ENCODE results near the gene L3MBTL1. TPM values are rescaled to one million over a fixed set of nuclear protein-coding genes. Genes with fewer than 3 reads are reported as not detected.

L3MBTL1 gene
- 1 to 10 TPM; 3.9 to 4.0 (median 4.0) TPM for total RNA-seq

DNA sequence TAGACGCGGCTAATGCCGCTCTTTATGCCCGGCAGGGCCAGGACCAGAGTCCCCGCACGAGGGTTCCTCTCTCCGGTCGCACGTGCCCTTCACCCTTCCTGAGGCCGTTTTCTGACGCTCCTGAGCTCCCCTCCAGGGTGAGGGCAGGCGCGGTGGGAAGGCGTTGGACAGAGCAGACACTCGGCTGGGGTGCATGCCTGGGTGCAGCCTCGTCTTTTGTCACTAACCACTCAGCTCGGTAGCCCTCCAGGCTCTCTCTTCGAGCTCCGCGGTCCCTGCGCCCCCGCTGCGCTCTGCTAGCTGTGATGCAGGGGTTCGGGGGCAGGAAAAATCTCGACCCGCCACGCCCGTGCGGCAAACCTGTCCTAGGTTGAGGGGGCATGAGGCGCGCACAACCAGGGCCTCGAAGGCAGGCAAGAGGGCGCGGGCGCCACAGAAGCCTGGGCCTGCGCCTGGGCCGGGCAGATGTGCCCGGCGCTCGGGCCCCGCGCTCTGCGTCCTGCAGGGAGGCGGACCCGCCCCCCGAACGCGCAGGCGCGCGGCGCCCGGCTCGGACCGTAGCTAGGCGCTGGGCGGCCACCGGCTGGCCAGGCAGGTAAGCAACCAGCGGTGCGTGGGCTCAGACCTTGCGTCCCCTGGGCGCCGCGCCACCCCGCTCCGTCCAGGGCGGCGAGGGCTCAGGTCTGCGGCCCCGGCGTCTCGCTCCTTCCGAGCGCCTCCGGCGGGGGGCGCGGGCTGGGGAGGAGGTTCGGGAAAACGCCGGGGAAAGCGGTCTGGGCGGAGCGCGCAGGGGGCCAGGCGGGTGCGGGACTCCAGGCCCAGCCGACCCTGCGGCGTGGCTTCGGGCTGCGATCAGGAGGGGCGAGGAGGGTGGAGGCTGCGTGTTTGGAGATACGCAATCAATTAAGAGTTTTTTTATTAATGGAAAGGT lies at the start of gene L3MBTL1:
TSS of gene L3MBTL1 (plus strand) at position 548 of the 931 bp plus-strand sequence. CDS start 5,807 bp downstream, outside the sequence.
- Mint-ChIP-seq H3K27me3 (ENCODE audit: low read depth) (peaks cover 47% of the 10 kb centered on the region), H3K9me3 (no peaks in the 10 kb centered on the region)

DNA sequence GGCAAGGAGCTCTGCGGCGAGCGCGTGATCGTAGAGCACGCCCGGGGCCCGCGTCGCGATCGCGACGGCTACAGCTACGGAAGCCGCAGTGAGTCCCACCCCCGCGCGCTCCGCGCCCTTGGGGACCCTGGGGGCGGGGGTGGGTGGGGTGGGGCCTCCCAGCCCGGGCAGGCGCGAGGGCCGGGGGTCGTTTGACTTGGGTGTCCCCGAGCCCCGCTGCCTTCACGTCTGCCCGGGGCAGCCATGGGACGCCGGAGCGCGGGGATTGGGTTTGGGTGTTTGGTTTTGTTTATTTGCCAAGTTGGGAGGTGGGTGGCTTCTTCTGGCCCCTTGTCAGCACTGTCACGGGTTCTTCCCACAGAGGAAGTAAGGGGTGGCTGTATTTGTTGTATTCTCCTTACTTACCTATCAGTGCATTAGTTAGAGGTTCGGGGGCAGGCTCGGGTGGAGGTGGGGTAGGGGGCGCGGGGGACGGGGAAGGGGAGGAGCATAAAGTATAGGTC lies 49.0 kb upstream of the L3MBTL1 start:
- H3K4me1 Mint-ChIP-seq (ENCODE audit: low read depth), result peaks cover 36% of the 10 kb centered on the region

More for the DNA sequence above, at the start of gene L3MBTL1:
- Mint-ChIP-seq H3K4me3 (peak within 1 kb of the TSS; percentile 70), H3K36me3 (ENCODE audit: insufficient read depth) (no peaks in the 10 kb centered on the region), H3K4me1 (ENCODE audit: low read depth) (peaks cover 2% of the 10 kb centered on the region)
- DNase-seq, result no peak
- ATAC-seq, result peak; percentile 61 to 75

DNA sequence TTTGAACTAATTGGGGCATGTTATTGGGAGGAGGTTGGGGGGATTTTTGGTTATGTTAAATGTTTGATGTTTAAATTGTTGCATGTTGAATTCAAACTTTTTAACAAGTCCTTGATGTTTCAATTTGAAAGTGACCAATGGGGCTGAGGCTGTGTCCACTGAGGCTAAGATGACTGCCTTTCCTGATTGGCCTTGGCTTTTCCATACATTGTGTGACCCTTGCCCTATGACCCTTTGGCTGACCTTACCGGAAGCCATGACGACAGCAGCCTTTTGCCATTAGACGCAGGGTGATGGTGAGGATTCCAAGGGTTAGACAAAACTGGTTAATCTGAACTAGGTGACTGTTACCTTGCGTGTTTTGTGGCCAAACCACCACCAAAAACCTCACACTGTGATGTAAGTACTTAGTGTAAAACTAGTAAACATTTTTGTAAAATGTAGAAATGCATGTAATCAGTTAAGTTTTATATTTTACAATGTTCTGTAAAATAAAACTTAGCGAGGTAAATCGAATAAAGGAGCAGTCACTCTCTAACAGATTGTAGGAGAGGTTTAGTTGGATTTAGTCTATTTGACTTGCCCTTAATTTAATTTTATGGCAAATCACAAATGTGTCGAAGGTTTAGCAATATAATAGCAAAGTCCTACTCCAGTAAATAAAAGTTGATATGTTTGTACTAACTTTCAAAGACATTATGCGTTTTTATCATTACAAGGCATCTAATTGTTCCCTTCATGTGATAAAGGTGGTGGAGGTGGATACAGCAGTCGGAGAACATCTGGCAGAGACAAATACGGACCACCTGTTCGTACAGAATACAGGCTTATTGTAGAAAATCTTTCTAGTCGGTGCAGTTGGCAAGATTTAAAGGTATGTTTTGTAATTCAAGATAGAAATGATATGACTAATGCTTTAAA lies 48.2 kb upstream of the L3MBTL1 start:
- peaks cover 44% of the 10 kb centered on the region for H3K4me1 Mint-ChIP-seq (ENCODE audit: low read depth)

More for the DNA sequence above, 49.0 kb upstream of the L3MBTL1 start:
- peak overlapping the region; percentile 91 for H3K4me3 Mint-ChIP-seq
- ATAC-seq, result peak; percentile 1
- peaks cover 35% of the 10 kb centered on the region for H3K36me3 Mint-ChIP-seq (ENCODE audit: insufficient read depth)
- H3K9me3 Mint-ChIP-seq, result no peaks in the 10 kb centered on the region
- H3K27me3 Mint-ChIP-seq (ENCODE audit: low read depth), result peaks cover 6% of the 10 kb centered on the region
- DNase-seq, result no peak

DNA sequence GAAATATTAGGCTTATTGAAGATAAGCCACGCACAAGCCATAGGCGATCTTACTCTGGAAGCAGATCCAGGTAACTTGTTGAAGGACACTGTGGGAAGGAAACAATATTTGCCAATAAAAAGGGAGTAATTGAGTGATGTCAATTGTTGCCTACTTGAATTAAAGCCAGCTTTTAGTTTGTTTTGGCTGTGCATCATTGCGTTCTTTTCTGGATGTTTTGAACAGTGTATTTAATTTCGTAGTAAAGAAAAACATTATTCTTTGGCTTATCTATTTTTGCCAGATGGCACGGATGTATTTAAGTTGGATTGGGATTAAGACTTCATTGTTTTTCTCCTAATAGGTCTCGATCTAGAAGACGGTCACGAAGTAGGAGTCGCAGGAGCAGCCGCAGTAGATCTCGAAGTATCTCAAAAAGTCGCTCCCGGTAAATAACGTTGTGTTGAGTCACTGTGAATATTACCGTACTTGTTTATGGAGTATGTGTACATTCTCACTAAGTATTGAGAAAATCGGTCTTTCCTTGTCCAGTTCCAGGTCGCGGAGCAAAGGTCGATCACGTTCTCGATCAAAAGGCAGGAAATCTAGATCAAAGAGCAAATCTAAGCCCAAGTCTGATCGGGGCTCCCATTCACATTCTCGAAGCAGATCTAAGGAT lies 47.2 kb upstream of the L3MBTL1 start:
- Mint-ChIP-seq H3K9me3 (no peaks in the 10 kb centered on the region), H3K4me3 (peak overlapping the region; percentile 91), H3K36me3 (ENCODE audit: insufficient read depth) (peaks cover 51% of the 10 kb centered on the region), H3K4me1 (ENCODE audit: low read depth) (peaks cover 44% of the 10 kb centered on the region), H3K27me3 (ENCODE audit: low read depth) (peaks cover 1% of the 10 kb centered on the region)
- ATAC-seq, result no peak
- no peak for DNase-seq

More for the DNA sequence above, 48.2 kb upstream of the L3MBTL1 start:
- H3K4me3 Mint-ChIP-seq, result peak overlapping the region; percentile 91
- H3K27me3 Mint-ChIP-seq (ENCODE audit: low read depth), result peaks cover 2% of the 10 kb centered on the region
- H3K36me3 Mint-ChIP-seq (ENCODE audit: insufficient read depth), result peaks cover 43% of the 10 kb centered on the region
- H3K9me3 Mint-ChIP-seq, result no peaks in the 10 kb centered on the region
- DNase-seq (no peak), ATAC-seq (no peak)

DNA sequence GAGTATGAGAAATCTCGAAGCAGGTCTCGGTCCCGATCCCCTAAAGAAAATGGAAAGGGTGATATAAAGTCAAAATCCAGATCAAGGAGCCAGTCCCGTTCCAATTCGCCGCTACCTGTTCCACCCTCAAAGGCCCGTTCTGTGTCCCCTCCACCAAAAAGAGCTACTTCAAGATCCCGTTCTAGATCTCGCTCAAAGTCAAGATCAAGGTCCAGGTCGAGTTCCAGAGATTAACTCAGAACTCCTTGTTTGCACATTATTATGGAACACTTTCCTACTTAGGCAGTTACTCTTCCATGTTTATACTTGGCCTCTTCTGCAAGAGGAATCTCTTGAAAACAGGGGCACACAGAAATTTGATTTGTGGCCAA lies 46.7 kb upstream of the L3MBTL1 start:
- ATAC-seq (no peak), DNase-seq (no peak)
- H3K4me1 Mint-ChIP-seq (ENCODE audit: low read depth), result peaks cover 44% of the 10 kb centered on the region
- peaks cover 54% of the 10 kb centered on the region for H3K36me3 Mint-ChIP-seq (ENCODE audit: insufficient read depth)
- H3K27me3 Mint-ChIP-seq (ENCODE audit: low read depth), result peaks cover 1% of the 10 kb centered on the region
- peak overlapping the region; percentile 91 for H3K4me3 Mint-ChIP-seq
- no peaks in the 10 kb centered on the region for H3K9me3 Mint-ChIP-seq

DNA sequence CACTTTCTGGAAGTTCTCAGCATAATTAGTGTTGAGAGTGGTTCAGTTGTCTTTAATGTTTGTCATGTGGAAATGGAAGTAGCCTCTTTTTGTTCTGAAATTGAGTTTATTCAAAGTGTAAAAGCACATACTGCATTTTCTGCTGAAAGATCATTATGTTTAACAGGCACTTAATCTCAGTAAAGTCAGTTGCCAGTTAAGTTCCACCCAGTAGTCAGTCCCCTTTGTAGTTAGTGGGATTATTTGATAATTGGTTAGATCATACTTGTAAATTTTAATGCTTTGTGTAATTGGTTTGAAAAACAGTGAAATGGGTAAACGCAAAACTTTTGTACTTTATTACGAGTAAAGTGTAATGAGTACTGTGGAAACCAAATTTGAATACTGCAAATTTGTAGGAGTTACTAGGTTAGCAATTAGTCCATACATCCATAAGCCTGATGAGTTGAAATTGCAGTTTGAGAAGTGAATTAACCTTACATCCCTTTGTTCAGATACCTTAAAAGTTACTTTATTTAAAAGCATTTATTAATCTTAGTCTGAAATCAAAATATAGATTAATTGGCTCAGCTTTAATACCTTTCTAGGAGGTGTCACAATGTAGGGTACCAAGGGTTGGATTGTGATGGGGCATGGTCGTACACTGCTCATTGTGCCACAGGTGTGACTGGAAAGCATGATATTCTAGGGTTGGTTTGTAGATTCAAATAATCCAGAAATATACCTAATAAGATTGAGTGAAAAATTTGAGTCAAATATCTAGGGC lies 45.4 kb upstream of the L3MBTL1 start:
- Mint-ChIP-seq H3K4me3 (no peak overlapping the region), H3K27me3 (ENCODE audit: low read depth) (no peaks in the 10 kb centered on the region)

DNA sequence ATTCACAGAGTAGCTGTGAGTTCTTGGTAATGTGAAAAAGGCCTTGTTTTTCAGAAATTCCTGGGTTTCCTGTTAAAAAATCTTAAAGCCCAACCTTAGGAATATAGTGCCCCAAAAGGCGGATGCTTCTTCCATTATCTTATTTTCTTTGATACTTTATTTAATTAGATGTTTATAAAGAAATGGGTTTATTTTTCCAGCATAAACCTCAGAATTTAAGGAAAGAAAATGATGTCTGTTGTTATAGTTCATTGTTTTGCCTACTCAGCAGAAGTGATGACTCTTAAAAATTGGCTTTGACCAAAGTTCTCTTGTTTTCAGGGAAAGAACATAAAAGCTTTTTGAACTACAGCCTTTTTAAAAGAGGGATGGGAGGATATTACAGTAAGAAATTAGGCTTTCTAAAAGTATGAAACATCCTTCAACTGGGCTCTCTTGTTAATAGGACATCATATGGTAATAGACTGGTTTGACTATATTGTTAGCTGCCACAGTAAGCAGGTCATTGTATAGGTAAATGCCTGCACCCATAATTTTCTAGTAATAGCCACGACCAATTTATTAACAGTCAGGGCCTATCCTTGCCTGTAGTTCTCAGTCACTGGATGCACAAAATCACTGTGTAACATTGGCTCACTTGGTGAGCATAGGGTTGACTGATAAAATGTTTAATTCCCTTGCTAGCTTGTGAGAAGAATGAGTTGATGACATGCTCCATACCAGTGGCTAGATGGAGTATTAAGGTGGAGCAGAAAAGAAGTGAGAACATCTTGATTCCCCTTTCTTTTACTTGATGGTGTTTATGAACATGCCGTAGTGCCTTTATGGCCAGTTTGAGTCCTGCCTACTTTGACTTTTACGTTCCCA lies 44.6 kb upstream of the L3MBTL1 start:
- no peaks in the 10 kb centered on the region for H3K27me3 Mint-ChIP-seq (ENCODE audit: low read depth)
- H3K4me3 Mint-ChIP-seq, result no peak overlapping the region
- H3K4me1 Mint-ChIP-seq (ENCODE audit: low read depth), result peaks cover 40% of the 10 kb centered on the region
- no peak for DNase-seq
- H3K9me3 Mint-ChIP-seq, result no peaks in the 10 kb centered on the region
- H3K36me3 Mint-ChIP-seq (ENCODE audit: insufficient read depth), result peaks cover 64% of the 10 kb centered on the region
- no peak for ATAC-seq

More for the DNA sequence above, 45.4 kb upstream of the L3MBTL1 start:
- Mint-ChIP-seq H3K9me3 (no peaks in the 10 kb centered on the region), H3K36me3 (ENCODE audit: insufficient read depth) (peaks cover 63% of the 10 kb centered on the region), H3K4me1 (ENCODE audit: low read depth) (peaks cover 40% of the 10 kb centered on the region)
- no peak for ATAC-seq
- DNase-seq, result no peak

DNA sequence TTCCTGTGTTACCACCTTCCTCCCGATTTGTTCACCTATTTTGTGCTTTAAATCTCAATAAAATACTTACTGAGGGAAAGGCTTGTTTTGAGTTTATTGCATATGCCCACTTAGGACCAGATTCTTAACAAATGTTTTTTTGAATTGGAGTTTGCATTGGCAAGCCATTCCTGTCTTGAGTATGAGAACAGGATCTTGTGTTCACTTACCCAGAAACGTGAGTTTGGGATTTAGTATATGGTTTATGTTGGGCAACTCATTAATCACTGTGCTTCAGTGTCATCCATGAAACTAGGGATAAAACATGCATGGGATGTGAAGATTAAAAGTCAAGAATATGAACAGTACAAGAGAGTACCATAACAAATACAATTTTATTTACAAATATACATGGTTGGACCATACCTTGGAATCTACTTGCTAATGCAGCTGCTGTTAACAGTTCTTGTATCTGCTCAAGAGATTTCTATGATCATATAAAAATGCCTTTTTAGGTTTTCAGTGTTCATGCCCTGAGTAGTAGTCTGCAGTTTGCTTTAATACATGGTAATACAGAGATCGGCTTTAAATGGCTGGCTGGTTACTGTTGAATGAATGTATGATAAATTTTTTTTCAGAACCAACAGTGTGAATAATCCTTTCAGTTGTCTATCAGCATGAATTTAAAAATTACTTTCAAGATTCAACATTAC lies 43.8 kb upstream of the L3MBTL1 start:
- Mint-ChIP-seq H3K4me3 (no peak overlapping the region), H3K4me1 (ENCODE audit: low read depth) (peaks cover 40% of the 10 kb centered on the region), H3K36me3 (ENCODE audit: insufficient read depth) (peaks cover 64% of the 10 kb centered on the region), H3K9me3 (no peaks in the 10 kb centered on the region), H3K27me3 (ENCODE audit: low read depth) (no peaks in the 10 kb centered on the region)
- ATAC-seq (no peak), DNase-seq (no peak)

DNA sequence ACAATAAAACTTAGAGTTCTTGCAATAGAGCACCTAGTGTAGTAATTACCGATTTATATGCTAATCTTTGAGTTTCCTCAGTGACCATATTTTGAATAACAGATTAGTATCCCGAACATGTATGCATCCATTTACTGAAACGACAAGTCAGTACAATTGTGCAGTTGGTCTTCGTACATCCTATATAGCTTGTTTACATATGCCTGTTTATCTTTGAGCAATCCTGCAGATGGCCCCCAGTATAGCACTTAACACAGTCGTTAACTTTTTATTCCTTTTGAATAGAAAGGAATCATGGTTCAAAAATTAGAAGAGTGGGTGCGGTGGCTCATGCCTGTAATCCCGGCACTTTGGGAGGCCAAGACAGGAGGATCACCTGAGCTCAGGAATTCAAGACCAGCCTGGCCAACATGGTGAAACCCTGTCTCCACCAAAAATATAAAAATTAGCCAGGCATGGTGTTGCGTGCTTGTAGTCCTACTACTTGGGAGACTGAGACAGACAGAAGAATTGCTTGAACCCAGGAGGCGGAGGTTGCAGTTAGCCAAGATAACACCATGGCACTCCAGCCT lies 43.2 kb upstream of the L3MBTL1 start:
- Mint-ChIP-seq H3K27me3 (ENCODE audit: low read depth) (no peaks in the 10 kb centered on the region), H3K4me1 (ENCODE audit: low read depth) (peaks cover 40% of the 10 kb centered on the region), H3K4me3 (no peak overlapping the region), H3K36me3 (ENCODE audit: insufficient read depth) (peaks cover 60% of the 10 kb centered on the region), H3K9me3 (no peaks in the 10 kb centered on the region)
- no peak for ATAC-seq
- no peak for DNase-seq

DNA sequence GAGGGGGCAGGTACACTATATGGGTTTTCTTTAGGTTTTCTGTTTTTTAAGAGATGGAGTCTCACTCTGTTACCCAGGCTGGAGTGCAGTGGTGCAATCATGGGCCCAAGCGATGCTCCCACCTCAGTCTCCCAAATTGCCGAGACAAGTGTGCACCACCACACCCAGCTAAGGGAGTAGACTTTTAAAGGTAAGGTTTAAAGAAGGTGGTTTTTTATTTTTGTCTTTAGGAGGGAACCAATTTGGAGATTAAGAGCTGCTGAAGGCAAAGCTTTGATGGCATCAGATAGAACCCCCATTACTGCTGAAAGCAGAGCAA lies 41.9 kb upstream of the L3MBTL1 start:
- Mint-ChIP-seq H3K27me3 (ENCODE audit: low read depth) (no peaks in the 10 kb centered on the region), H3K4me3 (no peak overlapping the region), H3K36me3 (ENCODE audit: insufficient read depth) (peaks cover 57% of the 10 kb centered on the region), H3K4me1 (ENCODE audit: low read depth) (peaks cover 31% of the 10 kb centered on the region), H3K9me3 (no peaks in the 10 kb centered on the region)
- ATAC-seq (peak; percentile 3 to 11), DNase-seq (no peak)

DNA sequence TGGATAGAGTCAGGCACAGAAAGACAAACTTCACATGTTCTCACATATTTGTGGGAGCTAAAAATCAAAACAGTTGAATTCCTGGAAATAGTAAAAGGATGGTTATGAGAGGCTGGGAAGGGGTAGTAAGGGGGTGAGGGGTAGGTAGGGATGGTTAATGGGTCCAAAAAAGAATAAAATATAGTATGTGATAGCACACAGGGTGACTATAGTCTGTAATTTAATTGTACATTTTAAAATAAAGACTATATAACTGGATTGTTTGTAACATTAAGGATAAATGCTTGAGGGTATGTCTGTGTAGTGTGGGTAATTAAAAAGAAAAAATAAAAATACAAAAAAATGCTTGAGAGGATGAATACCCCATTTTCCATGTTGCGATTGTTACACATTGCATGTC lies 39.9 kb upstream of the L3MBTL1 start:
- no peaks in the 10 kb centered on the region for H3K27me3 Mint-ChIP-seq (ENCODE audit: low read depth)
- peaks cover 19% of the 10 kb centered on the region for H3K4me1 Mint-ChIP-seq (ENCODE audit: low read depth)
- peaks cover 43% of the 10 kb centered on the region for H3K36me3 Mint-ChIP-seq (ENCODE audit: insufficient read depth)
- no peak overlapping the region for H3K4me3 Mint-ChIP-seq
- no peaks in the 10 kb centered on the region for H3K9me3 Mint-ChIP-seq
- DNase-seq (no peak), ATAC-seq (no peak)

Data from activated T-cell treated with anti-CD3 and anti-CD28 coated beads, Interleukin-2, amount 50 U/mL, for 4 hours (primary cell).